H4 (cell line): ENCODE measurements around the gene UBE2Q1. TPM values are rescaled to one million over a fixed set of nuclear protein-coding genes. Genes with fewer than 3 reads are reported as not detected.

Experiments used
- DNase-seq: peaks from one replicate; pipeline ENCODE4 v3.0.0-alpha.2; 2015; ENCODE audit warnings: low spot score
- total RNA-seq: library from RNA; depleted of rRNA; stranded (reverse); fragments of >200 nt; shearing (Covaris generic); gene quantifications from 2 replicates; pipeline ENCODE4 v1.2.3, GENCODE V29; 2014

UBE2Q1 gene
- total RNA-seq, 1 experiment from 2014 or later: 35.7 TPM

DNA sequence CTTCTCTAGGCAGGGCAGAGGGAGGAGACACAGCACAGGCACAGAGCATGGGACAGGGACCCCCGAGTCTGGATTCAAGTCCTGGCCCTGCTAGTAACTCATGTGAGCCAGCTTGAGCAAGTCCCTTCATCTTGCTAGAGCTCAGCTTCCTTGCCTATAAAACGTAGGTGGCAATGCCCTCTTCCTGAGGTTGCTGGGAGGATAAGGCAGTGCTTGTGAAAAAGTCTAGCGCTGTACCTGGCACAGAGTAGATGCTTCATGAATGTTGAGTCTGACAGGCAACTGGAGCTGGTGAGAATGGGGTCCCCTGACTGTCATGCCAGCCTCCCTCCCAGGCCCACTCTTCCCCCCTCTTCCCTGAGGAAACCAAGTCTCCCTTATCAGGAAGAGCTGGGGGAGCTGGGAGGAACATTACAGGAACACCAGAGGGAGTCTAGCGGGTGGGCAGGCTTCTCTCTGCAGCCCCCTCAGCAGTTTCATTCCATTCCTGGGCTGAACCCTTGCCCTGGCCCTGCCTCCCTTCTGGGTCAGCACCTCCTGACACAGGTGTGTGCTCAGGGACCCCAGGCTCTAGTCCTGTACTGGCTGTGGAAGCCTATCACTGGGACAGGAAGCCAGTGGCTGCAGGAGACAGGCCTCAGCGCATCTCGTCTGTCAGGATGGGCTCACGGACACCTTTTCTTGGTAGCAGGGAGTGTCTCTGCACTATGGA is 19.0 kb upstream of the UBE2Q1 start:
- DNase-seq: no peak

DNA sequence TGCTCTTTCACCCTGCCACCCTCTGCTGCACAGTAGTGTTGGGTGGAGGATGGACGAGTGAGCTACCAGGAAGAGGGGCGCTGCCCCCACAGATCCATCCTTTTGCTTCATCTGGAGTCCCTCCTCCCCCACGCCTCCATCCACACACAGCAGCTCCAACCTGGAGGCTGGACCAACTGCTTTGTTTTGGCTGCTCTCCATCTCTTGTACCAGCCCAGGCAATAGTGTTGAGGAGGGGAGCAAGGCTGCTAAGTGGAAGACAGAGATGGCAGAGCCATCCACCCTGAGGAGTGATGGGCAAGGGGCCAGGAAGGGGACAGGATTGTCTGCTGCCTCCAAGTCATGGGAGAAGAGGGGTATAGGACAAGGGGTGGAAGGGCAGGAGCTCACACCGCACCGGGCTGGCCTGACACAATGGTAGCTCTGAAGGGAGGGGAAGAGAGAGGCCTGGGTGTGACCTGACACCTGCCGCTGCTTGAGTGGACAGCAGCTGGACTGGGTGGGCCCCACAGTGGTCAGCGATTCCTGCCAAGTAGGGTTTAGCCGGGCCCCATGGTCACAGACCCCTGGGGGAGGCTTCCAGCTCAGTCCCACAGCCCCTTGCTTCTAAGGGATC is 17.6 kb upstream of the UBE2Q1 start:
- DNase-seq: no peak

DNA sequence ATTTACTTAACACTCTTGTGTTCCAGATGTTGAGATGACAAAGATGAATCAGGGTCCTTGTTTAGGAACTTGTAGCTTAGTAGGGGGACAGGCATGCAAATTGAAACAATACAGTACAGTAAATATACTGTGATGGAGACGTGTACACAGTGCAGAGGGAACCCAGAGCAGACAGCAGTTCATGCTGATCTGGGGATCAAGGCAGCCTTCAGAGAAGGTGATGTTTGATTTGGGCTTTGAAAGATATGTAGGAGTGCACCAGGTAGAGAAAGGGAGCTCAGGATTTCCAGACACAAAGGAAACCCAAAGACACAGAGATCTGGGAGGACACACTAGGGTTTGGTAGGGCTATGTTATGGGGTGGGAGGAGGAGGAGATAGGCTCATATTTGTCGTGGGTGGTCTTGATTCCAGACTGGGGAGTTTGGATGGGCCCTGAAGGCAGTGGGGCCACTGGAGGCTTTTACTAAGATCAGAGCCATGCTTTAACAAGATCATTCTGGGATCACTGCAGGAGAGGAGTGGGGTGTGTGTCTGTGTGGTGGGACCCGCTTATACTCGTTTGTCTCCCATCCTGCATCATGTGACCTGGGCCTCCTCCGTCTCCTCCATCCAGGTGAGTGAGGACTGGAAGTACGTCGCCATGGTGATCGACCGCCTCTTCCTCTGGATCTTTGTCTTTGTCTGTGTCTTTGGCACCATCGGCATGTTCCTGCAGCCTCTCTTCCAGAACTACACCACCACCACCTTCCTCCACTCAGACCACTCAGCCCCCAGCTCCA is 16.9 kb upstream of the UBE2Q1 start:
- DNase-seq: no peak

DNA sequence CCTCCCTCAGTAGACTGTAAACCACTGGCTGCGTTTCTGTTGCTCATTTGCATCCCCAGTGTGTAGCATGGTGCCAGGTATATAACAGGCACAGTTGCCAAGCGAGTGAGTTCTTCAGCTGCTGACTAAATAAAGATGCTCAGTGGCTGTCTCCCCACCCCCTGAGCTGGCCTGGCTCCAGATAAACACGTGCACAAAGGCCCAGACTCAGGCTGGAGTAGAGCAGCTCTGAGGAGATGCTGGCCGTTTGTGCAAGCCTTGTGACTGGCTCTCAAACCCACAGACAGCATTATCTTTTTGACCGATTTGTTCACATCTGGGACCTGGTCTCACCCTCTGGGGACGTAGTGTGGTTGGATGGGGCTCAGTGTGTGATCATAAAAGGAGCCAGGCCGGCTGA is 16.3 kb upstream of the UBE2Q1 start:
- no peak for DNase-seq

- DNase-seq: no peak
Observed at GRCh38 chr1:154573168-154573510, 14.7 kb upstream of the UBE2Q1 start.

DNA sequence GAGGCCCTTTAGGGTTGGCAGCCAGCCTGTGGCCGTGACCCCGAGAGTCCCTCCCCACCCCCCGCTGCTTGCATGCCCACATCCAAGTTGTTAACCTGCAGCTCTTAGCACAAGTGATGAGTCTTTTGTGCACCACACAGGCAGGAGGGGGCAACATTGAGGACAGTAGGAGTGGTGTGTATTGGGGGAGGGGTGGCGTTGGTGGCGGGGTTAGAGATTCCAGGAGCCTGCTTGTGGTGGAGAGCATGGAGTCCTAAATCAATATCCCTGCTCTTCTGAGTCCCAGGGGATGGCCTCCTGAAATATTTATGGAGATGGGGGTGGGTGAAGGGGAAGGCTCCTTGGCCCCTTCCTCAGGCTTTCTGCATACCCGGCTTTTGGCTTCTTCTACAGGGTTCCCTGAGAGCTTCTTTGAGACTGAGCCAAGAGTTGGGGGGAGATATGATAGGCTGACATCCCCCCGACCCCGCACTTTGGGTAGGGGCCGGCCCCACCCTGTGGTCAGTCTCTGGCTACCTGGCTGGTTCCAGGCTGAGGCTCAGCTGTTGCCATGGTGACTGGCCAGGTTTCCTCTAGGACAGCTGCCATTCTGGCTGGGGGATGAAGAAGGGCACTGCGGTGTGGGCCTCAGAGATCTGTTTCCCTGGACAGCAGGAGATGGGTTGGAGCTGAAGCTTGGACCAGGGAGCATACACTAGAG is 14.2 kb upstream of the UBE2Q1 start:
- no peak for DNase-seq

GRCh38 chr1:154571964-154572288 is 13.5 kb upstream of the UBE2Q1 start:
- DNase-seq: no peak

- DNase-seq: no peak
Observed at GRCh38 chr1:154571244-154571963, 12.9 kb upstream of the UBE2Q1 start.

- no peak for DNase-seq
Observed at GRCh38 chr1:154568157-154568815, 9.8 kb upstream of the UBE2Q1 start.

DNA sequence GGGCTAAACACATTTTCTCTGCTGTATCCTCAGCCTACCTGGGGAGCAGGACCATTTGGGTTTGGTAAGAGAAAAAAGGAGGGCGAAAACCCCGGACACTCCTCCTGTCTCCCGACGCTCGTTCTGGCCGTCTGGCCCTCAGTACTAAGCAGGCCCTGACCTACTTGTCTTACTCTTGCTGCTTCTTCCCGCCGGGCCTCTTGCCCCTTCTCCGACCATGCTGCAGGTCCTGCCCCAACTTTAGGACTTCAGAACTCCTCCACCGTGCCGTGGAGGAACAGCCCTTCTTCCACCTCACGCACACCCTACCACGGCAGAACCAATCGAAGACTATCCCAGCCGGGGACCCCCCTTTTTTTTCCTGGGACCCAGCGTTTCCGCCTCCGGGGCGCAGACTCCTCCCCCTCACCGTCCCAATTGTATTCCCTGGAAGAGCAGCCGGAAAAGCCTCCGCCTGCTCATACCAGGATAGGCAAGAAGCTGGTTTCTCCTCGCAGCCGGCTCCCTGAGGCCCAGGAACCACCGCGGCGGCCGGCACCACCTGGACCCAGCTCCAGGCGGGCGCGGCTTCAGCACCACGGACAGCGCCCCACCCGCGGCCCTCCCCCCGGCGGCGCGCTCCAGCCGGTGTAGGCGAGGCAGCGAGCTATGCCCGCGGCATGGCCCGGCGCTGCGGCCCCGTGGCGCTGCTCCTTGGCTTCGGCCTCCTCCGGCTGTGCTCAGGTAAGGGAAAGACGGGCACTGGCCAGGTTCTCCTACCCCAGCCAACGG is 9.1 kb upstream of the UBE2Q1 start, which contains the start of gene CHRNB2:
CHRNB2 (plus strand) TSS at position 393 of the 771 bp plus-strand sequence; CDS start at position 660, 267 bp downstream.
- no peak for DNase-seq

GRCh38 chr1:154565876-154566275 is 7.4 kb upstream of the UBE2Q1 start:
- DNase-seq: no peak

DNA sequence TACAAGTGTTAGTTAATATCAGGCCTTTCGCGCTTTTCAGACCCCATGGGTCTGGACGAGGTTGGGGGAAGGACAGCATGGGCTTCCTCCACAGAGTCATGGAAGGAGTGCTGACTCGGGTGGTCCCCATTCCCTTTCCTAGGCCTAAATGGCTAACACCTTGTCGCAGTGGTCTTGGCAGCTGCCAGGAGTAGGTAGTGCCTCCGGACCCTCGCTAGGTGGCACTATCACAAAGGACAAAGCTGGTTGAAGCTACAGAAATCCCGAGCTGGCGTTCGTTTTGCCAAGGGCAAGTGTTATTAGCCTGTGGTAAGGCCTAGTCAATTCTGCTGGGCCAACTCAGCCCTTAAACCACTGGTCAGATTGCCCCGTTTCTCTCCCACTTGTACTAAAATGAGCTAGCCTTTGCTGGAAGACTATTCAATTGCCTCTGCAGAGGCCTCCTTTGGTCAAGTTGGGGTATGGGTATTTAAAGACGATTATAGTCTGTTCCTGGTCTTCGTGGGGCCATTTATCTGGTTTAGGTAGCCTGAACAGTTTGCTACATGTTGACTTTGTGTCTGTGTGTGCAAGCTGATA is 1.1 kb upstream of the UBE2Q1 start:
- peak; percentile 88 for DNase-seq

- DNase-seq: peak; percentile 99
Observed at GRCh38 chr1:154558720-154559465, 431 bp upstream of the UBE2Q1 start.

DNA sequence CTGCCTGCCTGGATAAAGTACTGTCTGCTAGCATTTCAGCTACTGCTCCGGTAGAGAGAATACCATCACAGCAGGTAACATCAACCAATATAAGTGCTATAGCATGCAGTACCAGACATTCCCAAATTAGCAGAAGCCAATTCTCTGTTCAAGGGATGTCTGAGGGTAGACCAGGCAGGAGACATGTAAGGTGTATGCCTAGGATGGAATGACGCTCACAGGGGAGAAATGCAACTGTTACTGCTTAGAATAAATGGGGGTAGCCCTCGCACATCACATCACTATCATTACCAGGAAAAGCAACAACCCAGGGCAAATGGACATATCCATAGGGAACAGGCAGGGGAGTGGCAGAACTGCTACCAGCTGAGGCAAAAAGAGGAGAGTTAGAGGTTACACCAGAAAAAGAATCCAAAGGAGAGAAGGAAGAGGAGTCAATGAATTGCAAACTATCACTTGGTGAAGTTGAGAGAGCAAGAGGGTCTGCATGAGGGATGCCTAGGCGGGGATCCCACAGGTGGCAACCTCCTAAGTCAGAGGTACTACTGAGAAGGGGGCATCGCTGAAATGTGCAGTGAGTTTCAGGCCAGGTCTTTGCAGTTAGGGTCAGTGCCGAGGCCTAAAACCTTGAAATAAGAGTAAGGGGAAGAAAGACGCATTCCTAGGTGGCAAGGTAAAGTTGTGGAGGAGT is 1.1 kb downstream of the UBE2Q1 start:
- no peak for DNase-seq

- DNase-seq: no peak
Observed at GRCh38 chr1:154556422-154556821, 2.0 kb downstream of the UBE2Q1 start.

- DNase-seq: no peak
Observed at GRCh38 chr1:154553056-154554030, 5.1 kb downstream of the UBE2Q1 start.

DNA sequence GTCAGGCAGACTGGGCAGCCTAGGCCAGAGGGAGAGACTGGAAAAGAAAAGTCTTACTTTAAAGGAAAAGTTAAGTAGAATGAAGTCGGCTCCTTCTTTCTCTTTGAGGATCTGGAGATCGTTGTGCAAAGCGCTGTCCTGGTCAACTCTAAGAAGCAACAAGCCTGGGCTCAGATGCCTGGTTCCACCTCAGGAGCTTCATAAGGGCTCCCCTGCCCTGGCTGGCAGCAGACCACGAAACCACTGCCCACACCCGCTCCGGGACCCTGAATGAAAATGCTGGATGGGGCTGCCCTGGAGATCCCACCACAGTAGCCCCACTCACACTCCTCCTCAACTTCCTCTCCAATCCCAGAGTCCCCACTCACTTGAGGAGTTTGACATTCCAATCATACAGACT is 6.4 kb downstream of the UBE2Q1 start:
- DNase-seq: no peak
